SK-N-SH (cell line): ENCODE data around the gene MIGA1. TPM values are rescaled to one million over a fixed set of nuclear protein-coding genes. Genes with fewer than 3 reads are reported as not detected.
"Not testable (repeated sequence)": the region's sequence is repeated elsewhere in the genome, so short reads cannot be mapped to it uniquely, and the experiment has no call there.

Experiments
- CTCF ChIA-PET: fragments of 300-600, 350-600 bp; formaldehyde crosslinking; extraction: SDS; loops from one replicate; lab custom pipeline; 2021; lab: Yijun Ruan, JAX
- POLR2A ChIA-PET: fragments of 350-600 bp; sonication (Branson Sonifier 250); formaldehyde crosslinking; extraction: SDS; loops from one replicate; lab custom pipeline; 2020; ENCODE audit warnings: antibody characterized with exemption, inconsistent platforms; lab: Yijun Ruan, JAX
- DNase-seq: peaks from one replicate; pipeline ENCODE4 v3.0.0; 2012
- H2AFZ ChIP-seq: fragments of 200-600 bp; sonication (generic); 2 replicates; pipeline ENCODE4 v1.8.1; 2016; ENCODE audit warnings: antibody characterized with exemption, mild to moderate bottlenecking, low read depth
- H3F3A ChIP-seq: fragments of 200-600 bp; sonication (generic); replicated peaks from 2 replicates; pipeline ENCODE3; 2016; ENCODE audit warnings: antibody characterized with exemption, mild to moderate bottlenecking; ENCODE audit not compliant: insufficient read depth
- H3K27ac ChIP-seq, 2 experiments: fragments of 200-500 bp in 1 of 2; fragments of 200-600 bp in 1 of 2; sonication (Bioruptor generic) in 1 of 2; sonication (generic), shearing (Covaris generic) in 1 of 2; 2 replicates each; pipeline versions ENCODE4 v1.5.1 to v1.6.1; 2014 to 2016; ENCODE audit warnings: low read depth in 2 of 2, inconsistent platforms in 1 of 2, low read length in 1 of 2, mild to moderate bottlenecking in 1 of 2, mixed read lengths in 1 of 2
- H3K27me3 ChIP-seq: fragments of 200-600 bp; sonication (generic), shearing (Covaris generic); 2 replicates; pipeline ENCODE4 v1.6.1; 2016; ENCODE audit warnings: mixed run types; ENCODE audit not compliant: insufficient read depth
- H3K36me3 ChIP-seq, 2 experiments: fragments of 200-500 bp in 1 of 2; fragments of 200-600 bp in 1 of 2; sonication (Bioruptor generic) in 1 of 2; sonication (generic) in 1 of 2; replicated peaks in 1 of 2; 2 replicates each; pipeline versions ENCODE3 to v1.5.1; 2014 to 2016; ENCODE audit warnings: low read length in 1 of 2, mild to moderate bottlenecking in 1 of 2; ENCODE audit not compliant: insufficient read depth in 2 of 2, control insufficient read depth in 1 of 2
- H3K4me1 ChIP-seq, 2 experiments: fragments of 200-500 bp in 1 of 2; fragments of 200-600 bp in 1 of 2; sonication (Bioruptor generic) in 1 of 2; sonication (generic), shearing (Covaris generic) in 1 of 2; 2 replicates each; pipeline versions ENCODE4 v1.5.1 to v1.6.1; 2014 to 2016; ENCODE audit warnings: low read depth in 1 of 2, low read length in 1 of 2, mixed run types in 1 of 2; ENCODE audit not compliant: insufficient read depth in 2 of 2, control insufficient read depth in 1 of 2
- H3K4me2 ChIP-seq: fragments of 200-600 bp; sonication (generic), shearing (Covaris generic); 2 replicates; pipeline ENCODE4 v1.6.1; 2017; ENCODE audit warnings: mixed run types
- H3K4me3 ChIP-seq, 2 experiments: fragments of 200-500 bp in 1 of 2; fragments of 200-600 bp in 1 of 2; sonication (Bioruptor generic) in 1 of 2; sonication (generic), shearing (Covaris generic) in 1 of 2; 2 replicates each; pipeline versions ENCODE4 v1.5.1 to v1.8.1; 2014 to 2016; ENCODE audit warnings: low read depth in 2 of 2, inconsistent platforms in 1 of 2, low read length in 1 of 2, mild to moderate bottlenecking in 1 of 2, mixed read lengths in 1 of 2, moderate library complexity in 1 of 2
- H3K79me2 ChIP-seq: fragments of 200-600 bp; sonication (generic); 2 replicates; pipeline ENCODE4 v1.8.1; 2017; ENCODE audit warnings: mild to moderate bottlenecking; ENCODE audit not compliant: insufficient read depth
- H3K9ac ChIP-seq: fragments of 200-600 bp; sonication (generic); 2 replicates; pipeline ENCODE4 v1.6.1; 2017; ENCODE audit warnings: mixed run types
- H3K9me2 ChIP-seq: fragments of 200-600 bp; sonication (generic); 2 replicates; pipeline ENCODE4 v1.6.1; 2017; ENCODE audit warnings: mixed run types
- H3K9me3 ChIP-seq: fragments of 200-600 bp; sonication (generic); 2 replicates; pipeline ENCODE4 v1.6.1; 2017; ENCODE audit warnings: mixed run types, mild to moderate bottlenecking, moderate library complexity
- H4K20me1 ChIP-seq: fragments of 200-600 bp; sonication (generic); 2 replicates; pipeline ENCODE4 v1.6.1; 2017; ENCODE audit warnings: mild to moderate bottlenecking, mixed run types; ENCODE audit not compliant: insufficient read depth
- FOXJ3 ChIP-seq: sonication (generic); formaldehyde crosslinking; IDR thresholded peaks from 2 replicates; pipeline ENCODE4 v1.5.1; 2020; ENCODE audit warnings: mild to moderate bottlenecking, missing genetic modification reagents
- FOXM1 ChIP-seq: IDR thresholded peaks from 2 replicates; pipeline ENCODE4 v1.4.0; 2012; ENCODE audit warnings: low read depth, mild to moderate bottlenecking
- GATA2 ChIP-seq: sonication (generic); formaldehyde crosslinking; IDR thresholded peaks from 2 replicates; pipeline ENCODE4 v1.5.0; 2020; ENCODE audit warnings: mild to moderate bottlenecking, missing genetic modification reagents
- SMC3 ChIP-seq: IDR thresholded peaks from 2 replicates; pipeline ENCODE4 v1.6.1; 2012; ENCODE audit warnings: low read depth, low read length, improper control_type of control experiment
- YY1 ChIP-seq: IDR thresholded peaks from 2 replicates; pipeline ENCODE4 v1.4.0; 2012; ENCODE audit warnings: low read depth, mild to moderate bottlenecking
- WGBS: methylation state at CpG from one replicate; pipeline ENCODE4 v1.1.6; 2017; ENCODE audit warnings: low lambda C conversion rate; 5-methylcytosine and 5-hydroxymethylcytosine counted together
- polyA plus RNA-seq, 3 experiments: library from polyadenylated mRNA; depleted of rRNA; stranded (reverse); fragments of >200 nt; gene quantifications; 2 replicates each; pipeline ENCODE4 v1.2.3, GENCODE V29; 2012
- TF ChIP-seq, protein P1 (sequence below): fragments of 150-350 bp; IDR thresholded peaks from 2 replicates; pipeline ENCODE4 v1.6.1; 2016; ENCODE audit warnings: mild to moderate bottlenecking, low read depth, low read length
- TF ChIP-seq, protein P2 (sequence below): IDR thresholded peaks from 2 replicates; pipeline ENCODE4 v1.4.0; 2012; ENCODE audit warnings: low read depth, borderline replicate concordance
- TF ChIP-seq, protein P3 (sequence below): IDR thresholded peaks from 2 replicates; pipeline ENCODE4 v1.4.0; 2012; ENCODE audit warnings: low read depth, borderline replicate concordance

MIGA1 gene
- polyA plus RNA-seq, 1 of the 3 experiments (the other 2 are of a cell fraction) = 2.5 TPM

DNA sequence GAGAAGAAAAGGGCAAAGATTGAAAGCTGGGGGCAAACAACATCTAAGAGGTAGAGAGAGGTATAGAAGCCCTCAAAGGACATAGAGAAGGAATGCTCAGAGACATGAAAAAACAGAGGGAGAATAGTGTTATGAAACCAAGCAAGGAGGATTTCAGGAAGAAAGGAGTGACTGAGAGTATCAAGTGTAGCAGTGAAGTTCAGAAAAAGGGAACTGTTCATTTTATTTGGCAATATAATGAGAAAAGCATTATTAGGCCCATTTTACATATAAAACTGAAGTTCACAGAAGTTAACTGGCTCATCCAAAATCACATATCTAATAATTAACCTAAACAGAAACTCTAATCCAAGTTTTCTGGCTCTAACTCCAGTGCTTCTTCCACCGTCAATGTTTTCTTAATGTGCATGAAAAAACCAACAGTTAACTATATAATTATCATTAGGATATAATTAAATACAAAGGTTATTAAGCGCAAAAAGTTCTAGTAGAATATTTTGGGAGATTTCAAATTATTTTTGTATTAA lies 126.6 kb downstream of the MIGA1 start:
- Histone ChIP-seq H3K36me3 (peaks cover 0 to 17% of the 10 kb centered on the region in 2 experiments), H4K20me1 (no peaks in the 10 kb centered on the region), H3K9me2 (no peaks in the 10 kb centered on the region), H3K9ac (no peak overlapping the region), H3K27me3 (no peaks in the 10 kb centered on the region), H3F3A (peaks cover 12% of the 10 kb centered on the region), H3K9me3 (no peaks in the 10 kb centered on the region), H3K4me2 (no peak overlapping the region), H3K79me2 (peaks cover 58% of the 10 kb centered on the region; the same call in 1 of the 2 replicates), H3K4me1 (no peaks in the 10 kb centered on the region), H3K27ac (no peak overlapping the region), H2AFZ (no peak overlapping the region), H3K4me3 (no peak overlapping the region)
- 92% methylated on average over 2 of the region's 2 CpGs for WGBS
- ChIA-PET POLR2A (no interaction called here), CTCF (no interaction called here)
- no peak for DNase-seq
- TF ChIP-seq, protein P1, sequence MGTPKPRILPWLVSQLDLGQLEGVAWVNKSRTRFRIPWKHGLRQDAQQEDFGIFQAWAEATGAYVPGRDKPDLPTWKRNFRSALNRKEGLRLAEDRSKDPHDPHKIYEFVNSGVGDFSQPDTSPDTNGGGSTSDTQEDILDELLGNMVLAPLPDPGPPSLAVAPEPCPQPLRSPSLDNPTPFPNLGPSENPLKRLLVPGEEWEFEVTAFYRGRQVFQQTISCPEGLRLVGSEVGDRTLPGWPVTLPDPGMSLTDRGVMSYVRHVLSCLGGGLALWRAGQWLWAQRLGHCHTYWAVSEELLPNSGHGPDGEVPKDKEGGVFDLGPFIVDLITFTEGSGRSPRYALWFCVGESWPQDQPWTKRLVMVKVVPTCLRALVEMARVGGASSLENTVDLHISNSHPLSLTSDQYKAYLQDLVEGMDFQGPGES = no peak
- no peak for TF ChIP-seq SMC3

DNA sequence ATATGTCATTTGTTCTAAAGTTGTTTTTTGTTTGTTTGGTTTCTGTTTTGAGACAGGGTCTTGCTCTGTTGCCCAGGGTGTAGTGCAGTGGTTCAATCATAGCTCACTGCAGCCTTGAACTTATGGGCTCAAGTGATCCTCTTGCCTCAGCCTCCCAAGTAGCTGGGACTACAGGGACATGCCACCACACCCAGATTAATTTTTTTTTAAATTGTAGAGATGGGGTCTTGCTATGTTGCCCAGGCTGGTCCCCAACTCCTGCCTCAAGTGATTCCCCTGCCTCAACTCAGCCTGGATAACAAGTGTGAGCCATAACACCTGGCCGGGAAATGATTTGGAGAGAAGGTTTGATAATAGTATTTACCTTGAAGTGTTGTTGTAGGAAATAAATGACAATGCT lies 127.2 kb downstream of the MIGA1 start:
- peaks cover 0 to 19% of the 10 kb centered on the region in 2 experiments for H3K36me3 ChIP-seq
- H3K4me1 ChIP-seq = no peaks in the 10 kb centered on the region
- no peaks in the 10 kb centered on the region for H3K27me3 ChIP-seq
- ChIA-PET CTCF (no interaction called here), POLR2A (no interaction called here)
- H3K79me2 ChIP-seq = peaks cover 58% of the 10 kb centered on the region; the same call in 1 of the 2 replicates
- no peak for DNase-seq
- H3K9me3 ChIP-seq = no peaks in the 10 kb centered on the region
- no peaks in the 10 kb centered on the region for H4K20me1 ChIP-seq
- 94% methylated on average over 1 of the region's 1 CpG for WGBS
- no peak overlapping the region for H3K9ac ChIP-seq
- H3K9me2 ChIP-seq = no peaks in the 10 kb centered on the region
- H3F3A ChIP-seq = peaks cover 10% of the 10 kb centered on the region
- H2AFZ ChIP-seq = no peak overlapping the region
- no peak overlapping the region for H3K27ac ChIP-seq
- TF ChIP-seq FOXJ3 = no peak
- no peak overlapping the region for H3K4me3 ChIP-seq
- no peak overlapping the region for H3K4me2 ChIP-seq

DNA sequence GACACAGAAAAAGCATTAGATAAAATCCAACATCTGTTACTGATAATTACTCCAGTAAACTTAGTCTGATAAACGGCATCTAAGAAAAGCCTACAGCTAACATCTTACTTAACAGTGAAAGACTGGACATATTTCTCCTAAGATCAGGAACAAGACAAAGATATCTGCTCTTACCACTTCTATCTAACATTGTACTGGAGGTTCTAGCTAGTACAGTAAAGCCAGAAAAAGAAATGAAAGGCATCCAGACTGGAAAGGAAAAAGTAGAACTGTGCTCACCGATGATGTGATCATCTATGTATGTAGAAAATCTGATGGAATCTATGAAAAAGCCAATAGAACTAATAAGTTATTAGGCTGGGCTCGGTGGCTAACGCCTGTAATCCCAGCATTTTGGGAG lies 130.7 kb downstream of the MIGA1 start:
- no peak overlapping the region for H3K4me3 ChIP-seq
- H3K9me3 ChIP-seq = no peaks in the 10 kb centered on the region
- no peak overlapping the region for H2AFZ ChIP-seq
- no peaks in the 10 kb centered on the region for H3K27me3 ChIP-seq
- ChIA-PET CTCF (interaction anchor here (1.5 kb wide), 1 partner anchor 204 kb away, joined by 3 read pairs; no protein-coding TSS in a partner anchor), POLR2A (no interaction called here)
- H3K27ac ChIP-seq = no peak overlapping the region
- TF ChIP-seq, protein P2, sequence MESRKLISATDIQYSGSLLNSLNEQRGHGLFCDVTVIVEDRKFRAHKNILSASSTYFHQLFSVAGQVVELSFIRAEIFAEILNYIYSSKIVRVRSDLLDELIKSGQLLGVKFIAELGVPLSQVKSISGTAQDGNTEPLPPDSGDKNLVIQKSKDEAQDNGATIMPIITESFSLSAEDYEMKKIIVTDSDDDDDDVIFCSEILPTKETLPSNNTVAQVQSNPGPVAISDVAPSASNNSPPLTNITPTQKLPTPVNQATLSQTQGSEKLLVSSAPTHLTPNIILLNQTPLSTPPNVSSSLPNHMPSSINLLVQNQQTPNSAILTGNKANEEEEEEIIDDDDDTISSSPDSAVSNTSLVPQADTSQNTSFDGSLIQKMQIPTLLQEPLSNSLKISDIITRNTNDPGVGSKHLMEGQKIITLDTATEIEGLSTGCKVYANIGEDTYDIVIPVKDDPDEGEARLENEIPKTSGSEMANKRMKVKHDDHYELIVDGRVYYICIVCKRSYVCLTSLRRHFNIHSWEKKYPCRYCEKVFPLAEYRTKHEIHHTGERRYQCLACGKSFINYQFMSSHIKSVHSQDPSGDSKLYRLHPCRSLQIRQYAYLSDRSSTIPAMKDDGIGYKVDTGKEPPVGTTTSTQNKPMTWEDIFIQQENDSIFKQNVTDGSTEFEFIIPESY = no peak
- TF ChIP-seq FOXM1 (no peak), YY1 (no peak), GATA2 (no peak)
- TF ChIP-seq, protein P3, sequence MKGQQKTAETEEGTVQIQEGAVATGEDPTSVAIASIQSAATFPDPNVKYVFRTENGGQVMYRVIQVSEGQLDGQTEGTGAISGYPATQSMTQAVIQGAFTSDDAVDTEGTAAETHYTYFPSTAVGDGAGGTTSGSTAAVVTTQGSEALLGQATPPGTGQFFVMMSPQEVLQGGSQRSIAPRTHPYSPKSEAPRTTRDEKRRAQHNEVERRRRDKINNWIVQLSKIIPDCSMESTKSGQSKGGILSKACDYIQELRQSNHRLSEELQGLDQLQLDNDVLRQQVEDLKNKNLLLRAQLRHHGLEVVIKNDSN = no peak
- WGBS = 71% methylated on average over 4 of the region's 4 CpGs
- peaks cover 0 to 11% of the 10 kb centered on the region in 2 experiments for H3K36me3 ChIP-seq
- no peaks in the 10 kb centered on the region for H3F3A ChIP-seq
- no peak overlapping the region for H3K9ac ChIP-seq
- H3K4me1 ChIP-seq = no peaks in the 10 kb centered on the region
- no peaks in the 10 kb centered on the region for H4K20me1 ChIP-seq
- no peak for DNase-seq
- peaks cover 50% of the 10 kb centered on the region; the same call in 1 of the 2 replicates for H3K79me2 ChIP-seq
- H3K9me2 ChIP-seq = no peaks in the 10 kb centered on the region
- no peak overlapping the region for H3K4me2 ChIP-seq

DNA sequence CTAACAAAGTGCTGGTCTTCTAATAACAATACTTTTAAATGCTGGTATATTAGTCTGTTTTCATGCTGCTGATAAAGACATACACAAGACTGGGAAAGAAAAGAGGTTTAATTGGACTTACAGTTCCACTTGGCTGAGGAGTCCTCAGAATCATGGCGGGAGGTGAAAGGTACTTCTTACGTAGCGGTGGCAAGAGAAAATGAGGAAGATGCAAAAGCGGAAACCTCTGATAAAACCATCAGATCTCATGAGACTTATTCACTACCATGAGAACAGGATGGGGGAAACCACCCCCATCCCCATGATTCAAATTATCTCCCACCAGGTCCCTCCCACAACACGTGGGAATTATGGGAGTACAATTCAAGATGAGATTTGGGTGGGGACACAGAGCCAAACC lies 139.5 kb downstream of the MIGA1 start:
- H3K9me2 ChIP-seq, H3K4me2 ChIP-seq, CTCF ChIA-PET, H3K27ac ChIP-seq, H3K4me3 ChIP-seq, H4K20me1 ChIP-seq, H3K79me2 ChIP-seq, H3K4me1 ChIP-seq, H2AFZ ChIP-seq, H3K9me3 ChIP-seq, DNase-seq, H3K9ac ChIP-seq, H3K27me3 ChIP-seq, POLR2A ChIA-PET: not testable (repeated sequence)
- WGBS = 92% methylated on average over 5 of the region's 5 CpGs
- H3F3A ChIP-seq = peaks cover 12% of the 10 kb centered on the region
- H3K36me3 ChIP-seq = peaks cover 0 to 58% of the 10 kb centered on the region in 2 experiments
